HG02970 (cell line): Measurements from ENCODE around the gene GPR21.

Experiments
- ATAC-seq: cut with Tn5 transposase; IDR thresholded peaks from one replicate; pipeline ENCODE4 v1.9.1; 2021; ENCODE audit warnings: mild to moderate bottlenecking, moderate library complexity, moderate number of reproducible peaks; ENCODE audit not compliant: unreplicated experiment, low FRiP score

Gene GPR21

GRCh38 chr9:123033352-123033751 lies at the start of gene GPR21:
TSS of gene GPR21 (plus strand) at chr9:123033667. CDS start at chr9:123034567, 900 bp downstream.
- ATAC-seq = no peak

- ATAC-seq = no peak
These were observed 47.5 kb upstream of the GPR21 start for GRCh38 chr9:122986010-122986409.

GRCh38 chr9:122988141-122988540 lies 45.3 kb upstream of the GPR21 start:
- ATAC-seq = no peak

- no peak for ATAC-seq
These were observed 44.4 kb upstream of the GPR21 start for GRCh38 chr9:122988920-122989621.

GRCh38 chr9:122991370-122991830 lies 42.1 kb upstream of the GPR21 start:
- no peak for ATAC-seq

GRCh38 chr9:122996586-122996985 lies 36.9 kb upstream of the GPR21 start:
- ATAC-seq = no peak

- ATAC-seq = no peak
These were observed 35.0 kb upstream of the GPR21 start for GRCh38 chr9:122998448-122998847.

- no peak for ATAC-seq
These were observed 32.9 kb upstream of the GPR21 start for GRCh38 chr9:123000371-123001068.

- ATAC-seq = no peak
These were observed 30.7 kb upstream of the GPR21 start for GRCh38 chr9:123002754-123003153.

- no peak for ATAC-seq
These were observed 30.0 kb upstream of the GPR21 start for GRCh38 chr9:123003466-123003865.

GRCh38 chr9:123005964-123006363 lies 27.5 kb upstream of the GPR21 start:
- no peak for ATAC-seq

- no peak for ATAC-seq
These were observed 26.2 kb upstream of the GPR21 start for GRCh38 chr9:123007269-123007668.

GRCh38 chr9:123008909-123009308 lies 24.6 kb upstream of the GPR21 start:
- no peak for ATAC-seq

- ATAC-seq = no peak
These were observed 22.1 kb upstream of the GPR21 start for GRCh38 chr9:123011380-123011779.

- no peak for ATAC-seq
These were observed 21.5 kb upstream of the GPR21 start for GRCh38 chr9:123011878-123012528.

- no peak for ATAC-seq
These were observed 16.8 kb upstream of the GPR21 start for GRCh38 chr9:123016631-123017030.

GRCh38 chr9:123020796-123021195 lies 12.7 kb upstream of the GPR21 start:
- no peak for ATAC-seq

GRCh38 chr9:123026425-123026824 lies 7.0 kb upstream of the GPR21 start:
- no peak for ATAC-seq

- no peak for ATAC-seq
These were observed 6.0 kb upstream of the GPR21 start for GRCh38 chr9:123027517-123027916.

GRCh38 chr9:123028136-123028535 lies 5.3 kb upstream of the GPR21 start:
- ATAC-seq = no peak

- no peak for ATAC-seq
These were observed 4.5 kb upstream of the GPR21 start for GRCh38 chr9:123028973-123029372.
